Stimulated activated CD8-positive, alpha-beta memory T cell treated with anti-CD3 and anti-CD28 coated beads, Interleukin-7, amount 100 ng/mL, for 24 hours (primary cell): ENCODE results near the gene NBAS.

Experiments used
- DNase-seq: peaks from one replicate; pipeline ENCODE4 v3.0.0-alpha.2; 2020; ENCODE audit warnings: low read depth

NBAS gene

GRCh38 chr2:15560988-15561573, at the start of gene NBAS:
Gene NBAS (minus strand): TSS chr2:15561334. CDS start chr2:15561304, 30 bp downstream.
- DNase-seq: peak; percentile 58

- DNase-seq: no peak
Measured at GRCh38 chr2:15610430-15610952, 49.4 kb upstream of the NBAS start.

- no peak for DNase-seq
Measured at GRCh38 chr2:15609341-15610042, 48.4 kb upstream of the NBAS start.

DNA sequence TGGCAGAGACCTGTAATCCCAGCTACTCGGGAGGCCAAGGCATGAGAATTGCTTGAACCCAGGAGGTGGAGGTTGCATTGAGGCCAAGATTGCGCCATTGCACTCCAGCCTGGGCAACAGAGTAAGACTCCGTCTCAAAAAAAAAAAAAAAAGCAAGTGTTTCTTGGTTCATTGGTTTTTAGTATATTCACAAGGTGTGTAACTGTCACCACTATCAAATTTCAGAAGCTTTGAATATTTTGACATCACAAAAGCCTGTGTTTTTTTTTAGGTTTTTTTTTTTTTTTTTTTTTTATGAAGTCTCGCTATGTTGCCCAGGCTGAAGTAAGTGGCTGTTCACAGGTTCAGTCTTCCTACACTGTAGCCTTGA, 47.2 kb upstream of the NBAS start:
- DNase-seq: no peak

DNA sequence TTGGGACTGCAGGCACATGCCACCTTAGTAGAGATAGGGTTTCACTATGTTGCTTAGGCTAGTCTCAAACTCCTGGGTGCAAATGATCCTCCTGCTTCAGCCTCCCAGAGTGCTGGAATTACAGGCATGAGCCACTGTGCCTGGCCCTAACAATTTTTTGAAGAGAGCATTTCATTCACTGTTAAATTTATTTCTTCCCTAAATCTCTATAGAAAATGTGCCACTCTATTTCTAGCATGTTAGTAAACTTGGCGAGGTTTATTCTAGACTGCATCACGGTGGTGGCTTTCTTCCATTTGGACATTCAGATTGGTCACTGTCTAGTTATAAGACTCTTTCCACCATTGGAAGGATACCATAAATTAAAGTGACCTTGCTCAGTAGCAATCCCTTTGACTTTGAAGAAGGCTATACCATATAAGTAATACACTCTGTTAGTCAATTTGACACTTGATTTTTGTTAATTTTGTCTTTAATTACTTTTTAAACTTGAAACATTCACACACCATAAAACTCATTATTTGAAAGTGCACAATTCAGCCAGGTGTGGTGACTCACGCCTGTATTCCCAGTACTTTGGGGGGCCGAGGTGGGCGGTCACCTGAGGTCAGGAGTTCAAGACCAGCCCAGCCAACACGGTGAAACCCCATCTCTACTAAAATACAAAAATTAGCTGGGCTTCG, 46.7 kb upstream of the NBAS start:
- DNase-seq: no peak

DNA sequence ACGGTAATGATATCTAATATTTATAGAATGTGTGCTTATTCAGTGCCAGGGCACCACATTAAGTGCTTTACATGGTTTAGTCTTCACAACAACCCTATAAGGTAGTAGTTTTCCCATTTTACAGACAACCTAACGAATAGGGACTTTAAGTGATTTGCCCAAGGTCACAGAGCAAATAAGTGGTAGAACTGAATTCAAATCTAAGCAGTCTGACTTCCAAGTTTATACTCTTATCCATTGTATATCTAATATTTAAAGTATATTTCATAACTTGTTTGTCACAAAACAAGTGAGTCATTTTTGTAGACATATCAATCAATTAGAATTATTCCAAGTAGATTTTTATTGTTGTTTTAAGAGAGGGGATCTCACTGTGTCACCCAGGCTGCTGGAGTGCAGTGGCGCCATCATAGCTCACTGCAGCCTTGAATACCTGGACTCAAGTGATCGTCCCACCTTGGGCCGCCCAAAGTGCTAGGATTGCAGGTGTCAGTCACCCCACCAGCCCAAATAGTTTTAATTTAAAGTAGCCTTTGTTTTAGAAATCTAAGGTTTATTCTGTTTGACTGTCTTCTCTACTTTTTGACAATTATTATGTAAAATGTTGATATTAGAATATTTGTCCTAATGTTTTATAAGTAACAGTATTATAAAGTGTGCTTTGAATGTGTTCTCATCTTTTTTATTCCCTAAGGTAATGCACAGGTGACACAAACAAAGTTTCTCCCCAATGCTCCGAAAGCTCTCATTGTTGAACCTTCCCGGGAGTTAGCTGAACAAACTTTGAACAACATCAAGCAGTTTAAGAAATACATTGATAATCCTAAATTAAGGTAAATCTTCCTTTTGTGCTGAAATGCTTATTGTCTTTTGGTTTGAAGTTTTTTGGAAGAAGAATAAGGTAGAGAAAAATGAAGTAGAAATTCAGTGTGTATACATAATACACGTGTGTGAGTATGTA, 45.6 kb upstream of the NBAS start:
- no peak for DNase-seq

DNA sequence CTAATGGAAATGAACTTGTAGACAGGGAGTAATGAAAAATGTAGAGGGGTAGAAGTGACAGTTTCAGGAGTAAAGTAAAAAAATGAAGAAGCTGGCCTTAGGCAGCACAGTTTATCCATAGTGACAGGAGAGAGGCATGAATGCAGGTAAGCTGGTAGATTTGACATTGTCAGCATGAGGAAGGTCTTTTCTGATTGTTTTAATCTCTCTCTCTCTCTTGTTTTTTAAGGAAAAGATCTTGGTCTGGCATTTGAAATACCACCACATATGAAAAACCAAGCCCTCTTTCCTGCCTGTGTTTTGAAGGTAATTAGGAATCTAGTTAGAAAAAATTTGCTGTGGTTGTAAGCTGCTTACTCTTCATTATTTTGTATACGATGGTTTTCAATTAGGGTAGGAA, 44.6 kb upstream of the NBAS start:
- no peak for DNase-seq

DNA sequence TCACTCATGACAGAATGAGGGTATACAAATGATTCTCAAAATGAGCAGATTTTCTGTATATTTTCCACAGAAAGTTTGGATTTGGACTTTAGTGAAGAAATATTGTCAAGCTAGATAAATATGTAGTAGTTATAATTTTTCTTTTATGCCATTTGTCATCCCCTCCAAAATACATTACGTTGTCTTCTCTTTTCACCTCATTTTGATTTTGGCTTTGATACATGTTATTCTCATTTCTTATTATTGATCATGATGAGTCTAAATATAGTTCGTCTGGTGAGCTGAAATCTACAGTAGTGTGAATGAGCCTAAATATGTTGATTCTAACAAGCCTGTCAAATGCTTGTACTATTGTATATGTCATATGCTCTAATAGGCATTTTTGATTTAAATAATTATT, 42.8 kb upstream of the NBAS start:
- no peak for DNase-seq

DNA sequence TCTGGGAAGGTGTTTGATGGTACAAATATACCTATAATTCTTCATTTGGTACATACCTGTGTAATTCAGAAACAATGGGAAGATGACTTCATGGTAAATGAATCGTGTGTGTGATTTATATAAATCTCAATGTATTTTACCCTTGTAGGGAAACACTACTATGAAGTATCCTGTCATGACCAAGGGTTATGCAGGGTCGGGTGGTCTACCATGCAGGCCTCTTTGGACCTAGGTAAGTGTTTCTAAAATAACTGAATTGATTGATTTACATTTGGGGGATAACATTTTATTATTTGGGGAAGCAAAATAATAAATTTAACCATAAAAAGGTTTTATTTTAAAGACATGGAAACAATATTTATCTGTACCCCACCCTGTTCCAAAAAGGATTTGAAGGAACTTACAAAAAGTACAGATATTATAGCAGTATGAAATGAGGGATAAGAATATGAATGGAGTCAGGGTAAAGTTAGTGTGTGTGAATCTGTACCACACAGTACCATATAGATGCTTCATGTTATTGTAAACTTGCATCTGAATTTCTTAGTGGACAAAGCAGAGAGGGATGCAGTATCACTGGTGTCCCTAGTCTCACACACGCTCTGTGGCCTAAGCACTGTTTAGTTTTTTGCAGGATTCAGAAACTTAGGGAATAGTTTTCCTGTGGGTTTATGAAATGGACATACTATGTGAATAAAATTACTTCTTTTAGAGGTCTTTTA, 42.1 kb upstream of the NBAS start:
- DNase-seq: no peak

- DNase-seq: no peak
Measured at GRCh38 chr2:15602393-15602792, 41.3 kb upstream of the NBAS start.

DNA sequence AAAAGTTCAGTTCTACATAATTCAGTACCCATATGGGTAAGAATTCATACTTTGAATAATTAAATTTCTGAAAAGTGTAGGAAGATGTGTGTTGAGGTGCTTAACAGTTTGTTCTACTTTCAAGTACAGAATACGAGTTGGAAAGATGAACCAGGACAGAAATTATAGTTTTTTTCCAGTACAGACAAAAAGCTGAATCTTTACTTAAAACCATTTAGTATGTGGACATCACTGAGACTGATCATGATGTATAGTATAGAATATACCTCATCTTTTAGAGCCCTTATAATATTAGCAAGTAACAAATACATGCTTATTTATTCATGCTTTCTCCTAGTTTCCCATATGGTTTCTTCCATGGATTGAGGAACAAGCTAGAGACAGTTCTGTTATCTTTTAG, 40.5 kb upstream of the NBAS start:
- DNase-seq: no peak

DNA sequence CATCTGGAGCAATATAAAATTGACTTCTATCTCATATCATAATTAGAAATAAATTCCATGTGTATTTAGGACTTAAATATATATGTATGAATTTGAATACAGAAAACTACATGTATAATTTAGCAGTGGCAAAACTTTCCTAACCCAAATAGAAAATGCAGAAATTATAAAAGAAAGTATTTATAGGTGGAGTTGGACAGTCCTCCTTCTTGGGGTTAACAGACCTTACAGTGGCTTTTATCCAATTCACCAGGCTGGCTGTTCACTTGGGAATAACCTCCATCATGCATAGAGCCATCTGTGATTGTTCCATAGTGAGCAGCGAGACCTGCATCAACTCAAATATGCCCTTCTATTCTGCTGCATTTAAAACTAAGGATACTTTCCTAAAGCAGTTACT, 38.9 kb upstream of the NBAS start:
- DNase-seq: no peak

- DNase-seq: no peak
Measured at GRCh38 chr2:15596968-15597367, 35.8 kb upstream of the NBAS start.

GRCh38 chr2:15596350-15596749, 35.2 kb upstream of the NBAS start:
- DNase-seq: no peak

DNA sequence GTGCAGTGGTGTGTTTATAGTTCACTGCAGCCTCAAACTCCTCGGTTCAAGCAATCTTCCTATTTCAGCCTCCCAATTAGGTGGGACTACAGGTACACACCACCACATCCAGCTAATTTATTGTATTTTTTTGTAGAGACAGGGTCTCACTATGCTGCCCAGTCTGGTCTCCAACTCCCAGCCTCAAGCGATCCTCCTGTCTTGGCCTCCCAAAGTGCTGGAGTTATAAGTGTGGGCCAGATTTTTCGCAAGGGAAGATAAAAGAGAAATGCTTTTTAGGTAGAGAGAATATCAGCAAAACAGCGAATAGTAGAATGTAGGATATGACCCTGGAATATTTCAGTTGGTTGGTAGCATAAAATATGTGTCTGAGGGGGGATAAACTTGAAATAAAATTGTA, 34.8 kb upstream of the NBAS start:
- no peak for DNase-seq

DNA sequence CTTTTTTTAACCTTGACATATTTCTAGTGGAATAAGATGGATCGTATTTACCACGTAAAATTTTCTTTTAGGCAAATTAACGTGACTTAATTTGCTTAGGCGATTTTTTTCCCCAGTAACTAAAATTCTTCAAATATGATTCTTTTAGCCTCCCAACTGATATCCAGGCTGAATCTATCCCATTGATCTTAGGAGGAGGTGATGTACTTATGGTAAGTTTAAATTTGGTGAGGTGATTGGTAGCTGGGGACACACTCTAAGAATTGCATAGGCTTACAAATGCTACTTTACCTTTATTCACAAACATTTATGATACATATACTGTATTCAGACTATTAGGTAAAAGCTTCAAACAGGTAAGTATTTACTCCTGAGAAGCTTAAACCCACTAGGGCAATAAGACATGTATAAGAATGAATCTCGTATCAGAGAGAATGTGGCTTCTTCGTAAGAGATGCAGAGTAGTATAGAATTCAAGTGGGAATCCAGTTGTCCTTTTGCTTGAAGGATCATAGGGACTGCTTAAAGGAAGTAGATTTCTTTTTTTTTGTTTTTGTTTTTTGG, 34.3 kb upstream of the NBAS start:
- no peak for DNase-seq

- no peak for DNase-seq
Measured at GRCh38 chr2:15594291-15595256, 33.4 kb upstream of the NBAS start.

- no peak for DNase-seq
Measured at GRCh38 chr2:15593327-15593705, 32.2 kb upstream of the NBAS start.

GRCh38 chr2:15591692-15592463, 30.7 kb upstream of the NBAS start, which contains the start of gene DDX1:
Gene DDX1 (plus strand): TSS chr2:15591868. CDS start chr2:15591934, 66 bp downstream.
- DNase-seq: peak; percentile 70
